Measurements from ENCODE around the gene LPP.

The LPP gene

DNA sequence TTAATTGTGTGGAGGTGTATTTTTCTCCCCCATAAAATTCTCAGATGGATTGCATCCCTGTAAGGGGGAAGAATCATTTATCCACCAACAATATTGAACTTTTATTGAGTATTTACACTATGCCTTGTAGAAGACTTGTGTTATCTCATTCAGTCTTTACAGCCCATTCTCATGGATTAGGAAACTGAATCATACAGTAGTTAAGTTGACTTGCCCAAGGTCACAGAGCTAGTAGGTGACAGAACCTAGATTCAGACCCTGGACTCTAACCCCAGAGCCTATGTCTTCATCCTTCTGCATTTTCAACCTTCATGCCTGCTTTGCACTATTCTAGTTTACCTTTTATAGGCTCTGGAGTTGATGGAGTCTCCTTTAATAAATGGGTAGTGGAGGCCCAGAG, 226.8 kb downstream of the LPP start:
- no peak for DNase-seq

DNA sequence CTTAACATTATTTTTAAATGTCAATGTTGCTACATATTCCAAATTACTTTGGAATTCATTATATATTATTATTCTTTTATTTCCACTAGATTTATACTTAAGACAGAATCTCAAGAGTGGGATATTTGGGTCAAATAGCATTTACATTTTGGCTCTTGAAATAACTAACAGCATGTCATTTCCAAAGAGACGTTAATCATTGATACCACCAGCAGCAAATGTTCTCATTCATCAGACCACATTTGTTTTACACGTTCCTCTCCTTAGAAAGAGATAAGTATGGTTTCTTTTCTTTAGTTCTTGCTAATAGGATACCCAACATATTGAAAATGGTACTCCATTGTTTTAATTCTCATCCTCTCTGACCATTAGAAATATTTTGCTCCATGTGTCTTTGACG, 229.8 kb downstream of the LPP start:
- no peak for DNase-seq

DNA sequence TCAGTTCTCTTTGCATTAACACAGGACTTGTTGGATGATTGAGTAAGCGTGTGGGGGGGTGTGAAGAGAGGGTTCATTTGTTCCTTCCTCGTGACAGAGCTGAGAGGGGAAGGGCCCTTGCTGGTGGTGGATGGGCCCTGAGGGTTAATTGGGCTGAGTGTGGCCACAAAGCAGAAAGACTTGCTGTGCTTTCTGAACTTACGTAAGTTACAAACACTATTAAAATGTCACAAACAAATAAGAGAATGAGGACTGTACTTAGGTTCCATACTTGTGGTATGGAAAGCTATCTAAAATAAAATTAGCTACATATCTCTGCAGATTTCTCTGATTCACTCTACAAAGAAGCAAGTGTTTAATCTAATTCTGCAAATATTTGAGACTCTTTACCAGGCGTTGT, 231.3 kb downstream of the LPP start:
- DNase-seq = peak in 1 of 2 donors; percentile 54

DNA sequence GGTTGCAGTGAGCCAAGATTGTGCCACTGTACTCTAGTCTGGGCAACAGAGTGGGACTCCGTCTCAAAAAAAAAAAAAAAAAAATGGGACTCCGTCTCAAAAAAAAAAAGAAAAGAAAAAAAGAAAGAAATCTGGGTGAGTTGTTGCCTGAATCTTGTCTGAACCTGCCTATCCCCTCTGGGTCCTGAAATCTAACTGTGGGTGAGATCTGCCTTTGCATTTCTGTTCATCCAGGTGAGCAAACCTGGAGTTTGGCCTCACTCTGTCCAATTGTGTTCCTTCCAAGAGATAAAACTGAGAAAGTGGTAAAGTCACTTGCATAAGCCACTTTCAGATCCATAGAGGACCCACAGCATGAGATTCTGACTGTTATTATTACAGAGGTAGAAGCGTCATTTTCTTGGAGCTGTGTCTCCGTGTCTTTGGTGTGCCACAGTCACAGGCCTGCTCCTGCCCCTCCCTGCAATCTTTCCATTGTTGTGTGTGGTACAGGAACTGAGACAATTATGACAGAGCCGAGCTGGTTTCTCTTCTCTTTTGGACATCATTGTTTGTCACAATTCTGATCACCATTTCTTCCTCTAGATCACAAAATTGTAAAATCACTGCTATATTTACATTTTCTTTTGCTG, 235.9 kb downstream of the LPP start:
- peak; percentile 41 to 83 for DNase-seq

DNA sequence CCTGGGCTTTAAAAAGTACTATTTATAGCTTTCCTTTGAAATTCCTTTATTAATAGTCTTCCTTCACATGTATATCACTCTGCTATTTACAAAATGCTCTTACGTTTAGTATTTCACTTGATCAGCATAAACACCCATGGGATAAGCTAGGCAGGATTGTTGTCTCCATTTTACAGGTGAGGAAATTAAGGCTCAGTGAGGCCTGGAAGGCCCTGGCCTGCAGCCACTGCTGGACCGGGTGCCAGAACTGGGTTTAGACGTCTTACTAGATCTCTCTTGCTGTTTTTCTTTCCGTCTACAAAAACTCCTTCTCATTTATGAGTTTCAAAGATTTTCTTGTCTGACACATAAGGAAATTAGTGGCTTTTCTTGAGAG, 236.4 kb downstream of the LPP start:
- no peak for DNase-seq

DNA sequence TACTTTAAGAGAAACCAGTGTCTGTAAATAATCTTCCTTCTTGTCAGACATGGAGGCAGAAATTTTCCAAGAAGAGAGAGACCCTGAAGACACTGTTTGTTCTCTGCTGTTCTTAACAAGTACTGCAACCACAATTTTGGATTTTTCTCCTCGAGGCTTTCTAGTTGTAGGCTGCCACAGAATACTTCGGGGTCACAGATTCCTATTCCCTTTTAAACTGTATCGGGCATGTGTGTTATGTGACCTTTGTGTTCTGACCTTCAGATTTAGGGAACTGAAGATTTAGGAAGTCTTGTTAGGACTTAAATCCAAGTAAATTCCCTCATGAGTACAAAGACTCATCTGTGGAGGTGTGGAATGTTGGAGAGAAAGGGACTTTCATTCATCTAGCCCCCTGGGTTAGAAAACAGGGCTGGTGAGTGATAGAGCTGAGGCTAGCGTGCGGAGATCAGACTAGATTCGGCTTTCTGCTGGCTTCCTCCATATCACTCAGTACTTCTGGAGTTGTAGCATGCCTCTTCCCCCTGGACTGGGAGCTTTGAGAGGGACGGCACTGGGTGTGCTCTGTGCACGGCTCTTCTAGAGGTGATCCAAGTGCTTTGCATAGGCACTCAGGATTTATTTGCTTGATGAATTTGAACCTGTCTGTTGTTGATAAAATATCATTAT, 237.0 kb downstream of the LPP start:
- no peak for DNase-seq

DNA sequence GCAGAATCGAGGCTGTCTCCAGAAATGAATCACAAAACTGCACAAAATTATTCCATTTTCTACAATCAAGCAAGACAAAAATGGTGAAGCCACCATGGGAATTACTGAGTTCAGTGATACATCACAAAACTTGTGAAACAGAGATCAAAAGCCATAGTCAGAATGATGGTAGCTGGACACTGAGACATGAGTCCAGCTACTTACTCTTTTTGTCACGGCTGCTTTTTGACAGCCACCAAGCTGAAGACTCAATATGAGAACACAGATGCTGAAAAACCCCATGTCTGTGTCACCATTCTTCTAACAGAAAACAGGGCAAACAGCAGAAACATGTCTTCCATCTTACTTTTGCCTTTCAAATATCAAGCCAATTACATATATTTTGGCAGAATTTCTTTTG, 237.6 kb downstream of the LPP start:
- no peak for DNase-seq

DNA sequence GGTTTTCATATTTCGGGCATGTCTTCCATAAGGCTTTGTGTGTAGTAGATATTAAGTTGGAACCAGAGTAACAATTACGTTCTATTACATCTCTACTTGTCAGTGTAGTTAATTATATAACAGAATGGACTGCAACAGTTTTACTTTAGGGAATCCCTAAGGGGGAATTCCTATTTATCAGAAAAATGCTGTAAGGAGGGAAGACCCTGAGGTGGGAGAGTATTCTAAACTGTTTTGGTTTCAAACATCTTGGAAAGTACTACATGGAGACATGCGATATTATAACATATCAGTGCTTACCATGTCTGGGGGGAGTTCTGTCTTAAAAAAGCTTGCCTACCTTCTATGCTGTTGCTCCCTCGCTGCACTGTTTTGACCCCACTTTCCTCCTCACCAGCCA, 238.1 kb downstream of the LPP start:
- no peak for DNase-seq

DNA sequence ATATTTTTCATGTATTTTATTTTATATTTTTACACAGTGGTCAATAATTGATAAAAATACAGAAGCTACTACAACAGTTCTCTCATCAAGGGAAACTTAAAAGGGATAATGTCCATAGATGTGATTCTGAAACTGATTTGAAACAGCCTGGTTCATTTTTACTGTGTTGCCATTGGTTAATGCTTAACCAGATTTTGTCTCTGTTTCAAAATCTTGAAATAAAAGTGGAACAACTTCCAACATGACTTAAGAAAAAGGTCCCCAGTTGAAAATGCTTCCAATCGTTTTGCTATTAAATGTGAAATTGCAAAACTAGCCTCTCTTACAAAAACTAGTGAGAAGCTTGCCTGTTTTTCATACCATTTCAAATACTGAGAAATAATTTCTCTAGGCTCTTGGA, 240.7 kb downstream of the LPP start:
- DNase-seq = no peak

DNA sequence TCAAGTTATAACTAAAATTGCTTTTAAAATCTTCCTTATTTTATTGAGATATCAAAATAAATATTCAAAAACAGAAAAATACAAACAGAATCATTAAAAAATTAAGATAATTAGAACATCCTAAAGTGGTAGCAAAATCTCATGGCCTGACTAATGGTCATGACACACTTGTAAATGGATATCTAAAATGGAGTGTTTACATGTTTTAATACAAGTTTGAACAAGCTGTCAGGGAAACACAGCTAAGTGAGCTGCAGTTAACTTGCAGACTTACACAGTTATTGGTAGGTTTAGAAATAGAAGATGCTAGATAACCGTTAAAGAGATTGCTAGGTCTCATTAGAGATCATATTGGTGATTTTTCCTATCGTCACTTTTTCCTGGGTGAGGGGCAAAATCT, 242.3 kb downstream of the LPP start:
- no peak for DNase-seq

DNA sequence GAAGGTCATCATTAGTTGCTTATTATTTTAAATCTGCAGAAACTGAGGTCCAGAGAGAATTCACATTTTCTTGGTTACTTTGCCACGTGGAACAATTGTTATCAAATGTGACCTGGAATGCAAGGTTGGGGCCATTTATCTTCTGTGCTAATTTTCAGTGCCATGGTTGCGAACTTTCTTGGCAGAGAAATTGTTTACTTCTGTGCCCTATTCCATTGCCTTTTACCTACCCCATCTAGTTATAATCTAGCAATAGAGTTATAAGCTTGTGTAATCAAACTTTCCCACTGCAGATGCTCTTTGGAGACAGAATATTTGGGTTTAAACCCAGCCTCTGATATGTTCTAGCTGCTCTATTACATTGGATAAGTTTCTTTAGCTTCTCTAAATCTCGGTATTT, 242.9 kb downstream of the LPP start:
- no peak for DNase-seq

DNA sequence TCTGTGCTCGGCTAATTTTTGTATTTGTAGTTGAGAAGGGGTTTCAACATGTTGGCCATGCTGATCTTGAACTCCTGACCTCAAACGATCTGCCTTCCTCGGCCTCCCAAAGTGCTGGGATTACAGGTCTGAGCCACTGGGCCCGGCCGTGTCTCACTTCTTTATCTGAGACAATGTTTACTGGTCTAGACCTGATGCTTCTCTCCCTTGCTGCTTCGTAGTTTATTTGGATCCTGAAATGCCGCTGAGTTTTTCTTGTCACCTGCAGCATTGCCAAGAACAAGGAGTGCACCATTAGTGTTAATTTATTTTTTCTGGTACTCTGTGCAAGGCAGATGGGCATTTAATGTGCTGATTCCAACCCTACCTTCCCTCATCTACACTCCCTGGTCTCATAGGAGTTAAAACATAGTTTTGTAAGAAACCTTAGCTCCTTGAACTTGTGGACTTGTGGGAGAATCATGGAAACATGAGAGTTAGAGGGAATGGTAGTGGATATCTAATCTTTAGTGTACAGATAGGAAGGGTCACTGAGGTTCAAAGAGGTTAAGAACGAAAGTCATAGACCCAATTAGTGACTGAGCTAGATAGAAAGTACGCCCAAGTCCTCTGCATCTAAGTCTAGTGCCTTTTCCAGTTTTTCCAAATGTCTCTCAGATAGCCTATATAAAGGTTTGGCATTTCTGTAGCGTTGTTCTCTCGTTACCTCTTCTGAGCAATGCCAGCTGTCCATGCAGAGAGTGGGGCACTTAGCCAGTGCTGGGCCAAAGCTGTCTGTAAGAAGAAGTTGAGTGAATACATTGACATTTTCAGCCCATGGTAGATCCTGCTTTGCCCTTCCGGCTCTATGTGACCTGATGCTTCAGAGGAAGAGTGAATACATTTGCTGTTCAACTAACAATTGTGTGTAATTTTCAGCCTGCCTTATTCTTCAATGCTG, 244.1 kb downstream of the LPP start:
- no peak for DNase-seq

DNA sequence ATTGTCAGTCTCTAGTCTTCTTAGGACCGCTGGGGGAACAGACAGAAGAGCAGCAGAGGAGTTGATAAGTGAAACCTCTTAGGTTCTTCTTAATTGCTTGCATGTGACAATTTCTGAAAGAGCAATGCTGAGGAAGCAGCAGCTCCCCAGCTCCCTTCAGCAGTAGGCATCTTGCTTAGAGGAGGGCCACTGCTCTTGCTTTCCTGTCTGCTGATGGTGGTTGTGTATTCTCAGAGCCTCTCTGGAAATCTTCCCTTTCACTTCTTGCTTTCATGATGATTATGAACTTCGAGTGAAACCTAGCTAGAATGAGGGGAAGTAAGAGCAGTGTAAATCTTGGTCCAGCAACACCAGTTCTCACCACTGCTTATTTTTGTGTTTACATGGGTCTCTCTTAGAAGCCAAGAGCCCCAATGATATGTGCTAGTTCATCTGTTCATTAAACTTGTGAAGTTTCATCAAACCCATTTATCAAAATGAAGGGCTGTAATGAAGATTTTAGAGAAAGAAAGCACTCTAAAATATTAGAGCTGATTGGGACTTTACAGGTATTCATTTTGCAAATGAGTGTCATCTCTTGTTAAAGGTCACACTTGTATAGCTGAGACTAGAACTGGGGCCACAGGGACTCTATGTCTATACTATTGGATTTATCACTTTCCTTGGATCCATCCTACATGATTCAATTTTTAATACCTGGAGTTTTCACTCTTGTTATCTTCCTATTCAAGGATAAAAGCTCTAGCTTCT, 246.7 kb downstream of the LPP start:
- DNase-seq = peak; percentile 39 to 66

DNA sequence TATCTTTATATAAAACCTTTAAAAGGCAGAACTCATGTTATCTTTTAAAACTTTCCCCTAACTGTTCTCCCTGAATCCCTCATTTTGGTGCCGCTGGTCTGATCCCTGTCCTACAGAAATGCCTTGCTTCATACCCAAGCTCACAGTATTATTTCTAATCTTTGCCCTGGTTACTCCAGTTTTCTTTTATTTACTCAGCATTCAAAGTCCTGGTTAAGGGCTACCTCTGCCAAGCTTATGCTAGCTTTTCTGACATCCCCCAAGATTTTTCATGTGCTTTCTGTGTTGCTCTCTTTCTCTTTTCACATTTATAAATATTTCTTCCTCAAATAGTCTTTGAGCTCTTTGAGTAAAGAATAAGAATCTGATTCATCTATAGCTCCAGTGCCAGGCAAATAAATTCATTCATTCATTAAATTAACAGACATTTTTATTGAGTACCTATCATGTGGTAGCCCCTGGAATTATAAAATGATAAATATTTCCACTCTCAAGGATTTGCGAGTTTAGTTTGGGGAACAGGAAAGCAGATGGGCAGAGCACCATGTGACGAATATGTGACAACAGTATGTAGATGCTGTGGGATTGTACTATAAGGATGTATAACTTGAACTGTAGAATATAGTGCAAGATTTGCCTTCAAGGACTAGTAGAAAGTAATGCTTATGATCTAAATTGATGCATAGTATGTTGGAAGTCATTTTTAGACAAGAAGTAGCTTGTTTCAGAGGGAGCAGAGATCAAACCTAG, 247.5 kb downstream of the LPP start:
- DNase-seq = no peak

DNA sequence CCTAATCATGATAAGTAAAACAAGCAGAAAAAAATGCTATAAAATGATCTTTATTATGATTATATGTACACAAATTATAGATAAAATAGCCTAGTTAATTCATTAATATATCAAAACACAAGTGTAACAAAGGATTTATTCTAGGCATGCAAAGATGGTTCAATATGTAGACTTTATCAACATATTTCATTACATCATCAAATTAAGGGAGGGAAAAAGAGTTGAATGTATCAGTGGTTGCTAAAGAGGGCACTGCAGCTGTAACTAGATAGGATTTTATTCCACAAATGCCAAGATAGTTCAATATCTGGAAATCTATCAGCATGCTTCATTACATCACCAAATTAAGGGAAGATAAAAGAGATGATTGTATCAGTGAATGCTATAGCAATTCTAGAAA, 248.3 kb downstream of the LPP start:
- DNase-seq = no peak

DNA sequence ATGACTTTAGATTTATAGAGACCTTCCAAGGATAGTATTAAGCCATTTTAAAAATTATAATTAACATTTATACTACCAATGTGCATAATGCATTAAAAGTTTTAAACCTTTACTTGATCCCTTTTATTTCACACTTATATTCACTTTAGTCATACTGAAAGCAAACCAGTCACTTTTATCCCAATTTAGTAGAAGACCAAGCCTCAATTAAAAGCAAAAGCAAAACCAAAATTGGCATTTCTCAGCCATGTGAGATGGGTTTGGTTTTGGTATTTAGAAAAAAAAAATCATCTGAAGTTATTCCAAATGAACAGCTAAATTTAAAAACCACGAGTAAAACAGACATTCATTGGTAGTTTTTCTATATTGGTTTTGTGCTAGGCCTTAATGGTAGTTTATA, 249.4 kb downstream of the LPP start:
- no peak for DNase-seq

DNA sequence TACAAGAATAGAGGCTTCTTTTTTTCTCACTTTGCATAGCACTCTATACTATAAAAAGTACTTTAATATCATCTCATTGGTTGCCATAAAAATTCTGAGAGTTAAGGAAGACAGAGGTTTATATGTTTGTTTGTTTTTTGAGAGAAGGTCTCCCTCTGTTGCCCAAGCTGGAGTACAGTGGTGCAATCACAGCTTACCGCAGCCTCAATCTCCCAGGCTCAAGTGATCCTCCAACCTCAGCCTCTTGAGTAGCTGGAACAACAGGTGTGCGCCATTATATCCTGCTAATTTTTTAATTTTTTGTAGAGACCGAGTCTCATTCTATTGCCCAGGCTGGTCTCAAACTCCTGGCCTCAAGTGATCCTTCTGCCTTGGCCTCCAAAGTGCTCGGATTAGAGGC, 250.2 kb downstream of the LPP start:
- DNase-seq = no peak

DNA sequence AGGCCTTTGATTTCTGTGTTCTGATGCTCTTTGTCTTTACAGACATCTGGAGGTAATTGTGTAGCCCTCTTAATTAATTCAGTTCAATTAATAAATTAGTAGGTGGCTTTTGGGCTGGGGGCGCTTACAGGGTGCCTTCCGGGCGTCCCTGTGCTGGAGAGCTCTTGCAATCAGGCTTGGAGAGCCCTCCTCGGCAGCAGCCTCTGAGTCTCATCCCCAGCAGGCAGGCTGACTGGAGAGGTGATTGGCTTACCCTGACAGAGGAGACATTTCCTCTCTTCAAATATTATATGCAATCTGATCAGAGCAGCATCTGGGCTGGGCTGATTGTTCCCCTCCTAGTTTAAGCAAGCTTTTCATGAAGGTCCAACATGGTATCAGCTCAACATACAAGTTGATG, 250.7 kb downstream of the LPP start:
- DNase-seq = no peak

DNA sequence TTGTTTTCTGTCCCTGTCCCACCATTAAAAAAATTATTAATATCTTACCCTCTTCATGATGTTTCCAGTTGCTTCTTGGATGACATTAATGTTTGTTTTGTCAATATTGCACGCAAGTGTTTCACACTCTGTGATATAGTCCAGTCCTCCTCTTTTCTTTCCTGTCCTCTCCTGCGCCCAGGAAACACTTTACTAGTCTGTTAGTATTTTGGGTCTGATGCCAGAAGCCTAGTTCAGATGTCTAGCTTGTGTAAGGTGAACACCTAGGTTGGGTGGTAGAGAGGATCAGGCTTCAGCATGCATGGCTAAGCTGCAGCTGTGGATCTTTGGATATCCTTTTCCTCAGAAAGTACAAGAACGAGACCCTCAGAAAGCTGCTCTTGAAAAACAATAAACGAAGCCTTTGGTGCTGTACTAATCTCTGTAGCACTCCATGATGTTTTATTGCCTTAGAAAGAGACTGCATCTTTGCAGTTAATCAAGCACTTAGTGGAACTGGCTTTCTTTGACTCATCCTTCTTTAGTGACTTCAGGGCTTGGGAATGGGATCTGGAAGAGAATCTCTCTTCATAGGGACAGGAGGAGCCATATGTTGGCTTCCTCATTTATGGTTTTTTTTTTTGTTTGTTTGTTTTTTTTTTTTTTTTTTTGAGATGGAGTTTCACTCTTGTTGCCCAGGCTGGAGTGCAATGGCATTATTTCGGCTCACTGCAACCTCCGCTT, 253.4 kb downstream of the LPP start:
- no peak for DNase-seq

DNA sequence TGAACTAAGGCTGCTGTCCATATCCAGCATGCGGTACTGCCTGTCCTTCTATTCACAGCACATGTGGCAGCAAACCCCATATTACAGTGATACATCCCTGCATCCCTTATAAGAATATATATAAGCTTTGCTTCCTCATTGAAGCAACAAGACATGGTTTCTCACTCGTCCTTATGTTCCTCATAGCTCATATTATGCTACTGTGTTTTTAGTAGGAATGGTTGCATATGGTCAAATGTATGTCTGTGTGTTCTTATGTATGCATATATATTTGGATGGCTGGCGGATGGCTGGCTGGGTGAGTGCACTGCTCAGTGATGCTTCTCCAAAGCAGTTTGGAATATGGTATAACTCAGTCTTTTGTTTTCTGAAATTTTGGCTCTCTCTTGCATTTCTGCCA, 254.9 kb downstream of the LPP start:
- no peak for DNase-seq

DNA sequence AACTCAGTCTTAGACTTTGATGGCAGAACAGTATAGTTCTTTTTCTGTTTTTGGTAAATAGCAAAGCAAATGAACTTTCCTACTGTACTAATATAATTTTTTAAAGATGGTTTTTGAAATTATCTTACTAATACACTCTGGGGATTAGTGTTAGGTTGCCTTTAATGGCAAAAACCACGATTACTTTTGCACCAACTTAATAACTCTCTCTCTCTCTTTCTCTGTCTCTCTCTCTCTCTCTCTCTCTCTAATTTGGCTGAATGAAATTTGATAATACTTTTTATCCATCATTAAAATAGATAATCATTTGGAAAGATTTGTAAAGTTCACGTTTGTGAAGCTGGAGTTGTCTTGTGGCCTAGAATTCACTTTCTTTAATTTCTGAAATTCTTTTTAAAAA, 257.8 kb downstream of the LPP start:
- no peak for DNase-seq

DNA sequence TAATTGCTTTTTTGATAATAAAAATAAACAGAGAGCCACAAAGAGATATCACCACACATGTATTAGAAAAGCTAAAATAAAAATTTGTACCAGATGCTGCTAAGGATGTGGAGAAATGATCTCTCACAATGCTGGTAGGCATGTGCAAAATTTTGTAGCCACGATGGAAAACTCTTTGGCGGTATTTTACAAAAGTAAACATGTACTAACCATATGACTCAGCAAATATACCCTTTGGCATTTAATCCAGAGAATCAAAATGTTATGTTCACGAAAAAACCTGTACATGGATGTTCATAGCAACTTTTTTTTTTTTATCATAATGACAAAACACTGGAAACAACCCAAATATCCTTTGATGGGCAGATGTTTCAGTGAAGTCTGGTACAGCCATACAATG, 261.2 kb downstream of the LPP start:
- no peak for DNase-seq

Measured in CD4-positive, alpha-beta T cell treated with Interleukin-4 for 1 hour (primary cell).